Measurements from ENCODE around the gene SIMC1. TPM values are rescaled to one million over a fixed set of nuclear protein-coding genes. Genes with fewer than 3 reads are reported as not detected.
"Not testable (repeated sequence)": the region's sequence is repeated elsewhere in the genome, so short reads cannot be mapped to it uniquely, and the experiment has no call there.

SIMC1 gene
- total and polyA plus RNA-seq, 5 donors from 2014 or later: 6.1 to 21.1 (median 8.3) TPM

DNA sequence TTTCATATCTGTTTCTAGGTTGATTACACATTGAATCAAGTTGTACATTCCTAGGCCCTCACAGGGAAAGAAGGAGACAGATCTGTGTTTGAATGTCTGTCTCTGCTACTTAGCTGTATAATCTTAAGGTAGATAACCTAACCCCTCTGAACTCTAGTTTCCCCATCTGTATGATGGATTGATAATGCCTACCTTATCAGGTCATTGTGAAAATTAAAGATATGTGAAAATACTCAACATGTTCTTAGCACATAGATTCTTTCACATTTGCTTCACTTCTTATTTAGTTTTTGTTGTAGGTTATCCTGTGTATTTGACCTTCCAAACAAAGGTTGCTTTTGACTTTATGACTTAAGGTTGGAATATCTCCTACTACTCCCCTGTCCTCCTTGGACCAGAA lies 50.8 kb downstream of the SIMC1 start:
- H3K4me1 ChIP-seq (ENCODE audit: control insufficient read depth, insufficient read depth, low read length, poor library complexity, severe bottlenecking); H3K4me3 Mint-ChIP-seq; H3K4me3 ChIP-seq (ENCODE audit: low read depth, low read length); H3K27ac Mint-ChIP-seq; H3K4me1 Mint-ChIP-seq; H3K9me3 Mint-ChIP-seq; H3K27me3 ChIP-seq (ENCODE audit: control insufficient read depth, insufficient read depth, low read length); H3K36me3 ChIP-seq (ENCODE audit: control insufficient read depth, insufficient read depth, low read length); DNase-seq; H3K9me3 ChIP-seq (ENCODE audit: control insufficient read depth in 2 of 2, low read length in 2 of 2); H3K27ac ChIP-seq (ENCODE audit: insufficient read depth, low read length, poor library complexity, severe bottlenecking); H3K27me3 Mint-ChIP-seq; ATAC-seq (ENCODE audit: low read depth in 2 of 2): not testable (repeated sequence)
- H3K36me3 Mint-ChIP-seq: peaks cover 15% of the 10 kb centered on the region

GRCh38 chr5:176290057-176290840 lies 52.0 kb downstream of the SIMC1 start:
- H3K27ac Mint-ChIP-seq; H3K4me3 ChIP-seq (ENCODE audit: low read depth, low read length); H3K4me1 Mint-ChIP-seq; ATAC-seq (ENCODE audit: low read depth in 2 of 2); H3K27me3 ChIP-seq (ENCODE audit: control insufficient read depth, insufficient read depth, low read length); H3K9me3 Mint-ChIP-seq; H3K27me3 Mint-ChIP-seq; H3K4me1 ChIP-seq (ENCODE audit: control insufficient read depth, insufficient read depth, low read length, poor library complexity, severe bottlenecking); H3K4me3 Mint-ChIP-seq; DNase-seq; H3K9me3 ChIP-seq (ENCODE audit: control insufficient read depth in 2 of 2, low read length in 2 of 2); H3K27ac ChIP-seq (ENCODE audit: insufficient read depth, low read length, poor library complexity, severe bottlenecking); H3K36me3 ChIP-seq (ENCODE audit: control insufficient read depth, insufficient read depth, low read length): not testable (repeated sequence)
- H3K36me3 Mint-ChIP-seq: peaks cover 15% of the 10 kb centered on the region

DNA sequence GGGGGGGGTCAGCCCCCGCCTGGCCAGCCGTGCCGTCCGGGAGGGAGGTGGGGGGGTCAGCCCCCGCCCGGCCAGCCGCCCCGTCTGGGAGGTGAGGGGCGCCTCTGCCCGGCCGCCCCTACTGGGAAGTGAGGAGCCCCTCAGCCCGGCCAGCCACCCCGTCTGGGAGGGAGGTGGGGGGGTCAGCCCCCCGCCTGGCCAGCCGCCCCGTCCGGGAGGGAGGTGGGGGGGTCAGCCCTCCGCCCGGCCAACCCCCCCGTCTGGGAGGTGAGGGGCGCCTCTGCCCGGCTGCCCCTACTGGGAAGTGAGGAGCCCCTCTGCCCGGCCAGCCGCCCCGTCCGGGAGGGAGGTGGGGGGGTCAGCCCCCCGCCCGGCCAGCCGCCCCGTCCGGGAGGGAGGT lies 67.1 kb downstream of the SIMC1 start:
- H3K27ac ChIP-seq (ENCODE audit: insufficient read depth, low read length, poor library complexity, severe bottlenecking); ATAC-seq (ENCODE audit: low read depth in 2 of 2); H3K4me3 Mint-ChIP-seq; H3K27ac Mint-ChIP-seq; H3K4me3 ChIP-seq (ENCODE audit: low read depth, low read length); H3K27me3 ChIP-seq (ENCODE audit: control insufficient read depth, insufficient read depth, low read length); H3K4me1 Mint-ChIP-seq; H3K4me1 ChIP-seq (ENCODE audit: control insufficient read depth, insufficient read depth, low read length, poor library complexity, severe bottlenecking); H3K36me3 ChIP-seq (ENCODE audit: control insufficient read depth, insufficient read depth, low read length); DNase-seq; H3K27me3 Mint-ChIP-seq; H3K9me3 ChIP-seq (ENCODE audit: control insufficient read depth in 2 of 2, low read length in 2 of 2): not testable (repeated sequence)
- peaks cover 41% of the 10 kb centered on the region for H3K36me3 Mint-ChIP-seq
- peaks cover 0 to 12% (median 0%) of the 10 kb centered on the region in 7 donors for H3K9me3 Mint-ChIP-seq

DNA sequence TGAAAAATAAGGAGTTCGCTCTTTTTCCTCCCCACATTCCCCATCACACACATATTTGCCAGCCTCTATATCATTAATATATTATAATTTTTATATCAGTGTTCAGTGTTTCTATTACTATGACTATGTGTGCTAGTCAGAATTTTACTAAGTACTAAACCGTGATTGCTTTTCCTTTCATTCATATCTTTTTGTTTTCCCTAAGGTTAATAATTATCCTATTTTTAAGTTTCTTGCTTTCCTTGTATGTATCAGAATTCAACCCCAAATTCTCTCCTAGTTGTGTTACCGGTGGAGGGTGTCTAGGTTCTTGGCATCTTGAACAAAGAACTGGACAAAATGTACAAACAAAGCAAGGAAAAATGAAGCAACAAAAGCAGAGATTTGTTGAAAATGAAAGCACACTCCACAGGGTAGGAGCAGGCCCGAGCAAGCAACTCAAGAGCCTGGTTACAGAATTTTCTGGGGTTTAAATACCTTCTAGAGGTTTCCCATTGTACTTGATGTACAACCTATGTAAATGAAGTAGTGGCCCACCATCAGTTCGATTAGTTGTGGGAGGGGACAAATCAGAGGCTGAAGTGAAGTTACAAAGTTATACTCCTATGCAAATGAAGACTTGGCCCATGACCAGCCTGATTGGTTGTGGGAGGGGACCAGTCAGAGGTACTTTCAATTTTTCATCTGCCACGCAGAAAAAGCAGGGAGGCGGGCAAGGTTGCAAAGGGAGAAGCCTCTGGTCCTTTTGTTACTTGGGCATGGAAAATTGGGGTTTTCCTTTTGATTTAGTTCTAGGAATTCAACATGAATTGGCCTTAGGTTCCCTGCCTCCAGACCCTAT lies 79.5 kb downstream of the SIMC1 start:
- peaks cover 26% of the 10 kb centered on the region for H3K36me3 Mint-ChIP-seq
- no peak overlapping the region for H3K27ac ChIP-seq (ENCODE audit: insufficient read depth, low read length, poor library complexity, severe bottlenecking)
- peaks cover 0 to 1% (median 0%) of the 10 kb centered on the region in 7 donors for H3K9me3 Mint-ChIP-seq
- H3K4me1 ChIP-seq (ENCODE audit: control insufficient read depth, insufficient read depth, low read length, poor library complexity, severe bottlenecking): no peaks in the 10 kb centered on the region
- H3K36me3 ChIP-seq (ENCODE audit: control insufficient read depth, insufficient read depth, low read length): peaks cover 17% of the 10 kb centered on the region
- H3K27ac Mint-ChIP-seq: peak overlapping the region in 2 of 3 donors; percentile 6 to 24
- H3K4me3 ChIP-seq (ENCODE audit: low read depth, low read length): no peak overlapping the region
- DNase-seq: no peak
- peaks cover 0 to 4% (median 0%) of the 10 kb centered on the region in 4 donors for H3K4me1 Mint-ChIP-seq
- H3K4me3 Mint-ChIP-seq: no peak overlapping the region
- no peak for ATAC-seq (ENCODE audit: low read depth in 2 of 2)
- no peaks in the 10 kb centered on the region for H3K27me3 ChIP-seq (ENCODE audit: control insufficient read depth, insufficient read depth, low read length)
- H3K9me3 ChIP-seq (ENCODE audit: control insufficient read depth in 2 of 2, low read length in 2 of 2): no peaks in the 10 kb centered on the region
- no peaks in the 10 kb centered on the region for H3K27me3 Mint-ChIP-seq

DNA sequence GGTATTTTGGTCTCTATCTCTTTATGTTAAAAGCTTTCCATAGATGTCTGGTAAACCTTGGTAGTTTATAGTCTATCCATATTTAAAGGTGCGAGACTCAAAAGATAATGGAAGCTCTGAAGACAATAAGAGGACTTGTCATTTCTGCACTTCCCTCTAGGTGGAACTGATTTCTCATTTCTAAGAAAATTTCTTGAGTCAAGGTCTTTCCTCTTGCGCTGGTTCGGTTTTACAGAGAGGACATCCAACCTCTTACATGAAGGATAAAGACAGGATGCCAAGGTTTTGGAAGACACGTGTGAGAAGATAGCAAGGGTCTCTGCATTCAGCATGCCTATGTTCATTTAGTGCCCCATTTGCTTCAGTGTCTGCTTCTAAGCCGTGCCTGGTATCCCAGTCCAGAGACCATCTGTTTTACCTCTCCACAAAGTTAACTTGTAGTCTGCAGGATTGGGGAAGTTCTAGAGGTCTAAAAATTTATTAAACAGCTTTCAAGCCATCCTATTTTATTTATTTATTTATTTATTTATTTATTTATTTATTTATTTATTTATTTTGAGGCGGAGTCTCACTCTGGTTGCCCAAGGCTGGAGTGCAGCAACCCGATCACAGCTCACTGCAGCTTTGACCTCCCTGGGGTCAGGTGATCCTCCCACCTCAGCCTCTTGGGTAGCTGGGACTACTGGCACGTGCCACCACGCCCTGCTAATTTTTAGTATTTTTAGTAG lies 81.8 kb downstream of the SIMC1 start:
- Mint-ChIP-seq H3K27ac (no peak overlapping the region), H3K27me3 (no peaks in the 10 kb centered on the region), H3K9me3 (peaks cover 0 to 1% (median 0%) of the 10 kb centered on the region in 7 donors), H3K36me3 (peaks cover 17% of the 10 kb centered on the region), H3K4me1 (peaks cover 0 to 4% (median 0%) of the 10 kb centered on the region in 4 donors), H3K4me3 (peak overlapping the region in 1 of 4 donors; percentile 15)
- Histone ChIP-seq H3K36me3 (ENCODE audit: control insufficient read depth, insufficient read depth, low read length) (peaks cover 21% of the 10 kb centered on the region), H3K27me3 (ENCODE audit: control insufficient read depth, insufficient read depth, low read length) (no peaks in the 10 kb centered on the region), H3K9me3 (ENCODE audit: control insufficient read depth in 2 of 2, low read length in 2 of 2) (no peaks in the 10 kb centered on the region), H3K4me1 (ENCODE audit: control insufficient read depth, insufficient read depth, low read length, poor library complexity, severe bottlenecking) (no peaks in the 10 kb centered on the region), H3K4me3 (ENCODE audit: low read depth, low read length) (no peak overlapping the region), H3K27ac (ENCODE audit: insufficient read depth, low read length, poor library complexity, severe bottlenecking) (no peak overlapping the region)
- ATAC-seq (ENCODE audit: low read depth in 2 of 2) (no peak), DNase-seq (peak in 1 of 3 donors; percentile 29)

GRCh38 chr5:176320577-176320976 lies 82.4 kb downstream of the SIMC1 start:
- no peaks in the 10 kb centered on the region for H3K27me3 Mint-ChIP-seq
- peaks cover 0 to 2% (median 0%) of the 10 kb centered on the region in 4 donors for H3K4me1 Mint-ChIP-seq
- peaks cover 21% of the 10 kb centered on the region for H3K36me3 ChIP-seq (ENCODE audit: control insufficient read depth, insufficient read depth, low read length)
- H3K4me3 Mint-ChIP-seq: no peak overlapping the region
- no peaks in the 10 kb centered on the region for H3K27me3 ChIP-seq (ENCODE audit: control insufficient read depth, insufficient read depth, low read length)
- no peak overlapping the region for H3K27ac Mint-ChIP-seq
- H3K4me1 ChIP-seq (ENCODE audit: control insufficient read depth, insufficient read depth, low read length, poor library complexity, severe bottlenecking): no peaks in the 10 kb centered on the region
- no peaks in the 10 kb centered on the region for H3K9me3 ChIP-seq (ENCODE audit: control insufficient read depth in 2 of 2, low read length in 2 of 2)
- H3K27ac ChIP-seq (ENCODE audit: insufficient read depth, low read length, poor library complexity, severe bottlenecking): no peak overlapping the region
- H3K9me3 Mint-ChIP-seq: peaks cover 0 to 1% (median 0%) of the 10 kb centered on the region in 7 donors
- H3K4me3 ChIP-seq (ENCODE audit: low read depth, low read length): no peak overlapping the region
- no peak for ATAC-seq (ENCODE audit: low read depth in 2 of 2)
- H3K36me3 Mint-ChIP-seq: peaks cover 14% of the 10 kb centered on the region
- no peak for DNase-seq

- Histone ChIP-seq H3K9me3 (ENCODE audit: control insufficient read depth in 2 of 2, low read length in 2 of 2) (peaks cover 6 to 10% of the 10 kb centered on the region in 2 experiments), H3K36me3 (ENCODE audit: control insufficient read depth, insufficient read depth, low read length) (peaks cover 21% of the 10 kb centered on the region), H3K4me3 (ENCODE audit: low read depth, low read length) (no peak overlapping the region), H3K27ac (ENCODE audit: insufficient read depth, low read length, poor library complexity, severe bottlenecking) (no peak overlapping the region), H3K4me1 (ENCODE audit: control insufficient read depth, insufficient read depth, low read length, poor library complexity, severe bottlenecking) (no peaks in the 10 kb centered on the region), H3K27me3 (ENCODE audit: control insufficient read depth, insufficient read depth, low read length) (no peaks in the 10 kb centered on the region)
- Mint-ChIP-seq H3K4me1 (peaks cover 0 to 5% (median 0%) of the 10 kb centered on the region in 4 donors), H3K27ac (no peak overlapping the region), H3K36me3 (peaks cover 35% of the 10 kb centered on the region), H3K9me3 (peaks cover 0 to 7% (median 2%) of the 10 kb centered on the region in 7 donors), H3K27me3 (no peaks in the 10 kb centered on the region), H3K4me3 (peak overlapping the region in 1 of 4 donors; percentile 36)
- ATAC-seq (ENCODE audit: low read depth in 2 of 2) (no peak), DNase-seq (no peak)
Measured at GRCh38 chr5:176334031-176334770, 96.0 kb downstream of the SIMC1 start.

Measured in CD4-positive, CD25-positive, alpha-beta regulatory T cell (primary cell).